GM18909 (cell line): Measurements from ENCODE around the gene WFDC9.
"Not testable (repeated sequence)": the region's sequence is repeated elsewhere in the genome, so short reads cannot be mapped to it uniquely, and the experiment has no call there.

Experiments
- ATAC-seq: cut with Tn5 transposase; IDR thresholded peaks from one replicate; pipeline ENCODE4 v1.9.1; 2021; ENCODE audit warnings: mild to moderate bottlenecking; ENCODE audit not compliant: unreplicated experiment, poor library complexity

Gene WFDC9

DNA sequence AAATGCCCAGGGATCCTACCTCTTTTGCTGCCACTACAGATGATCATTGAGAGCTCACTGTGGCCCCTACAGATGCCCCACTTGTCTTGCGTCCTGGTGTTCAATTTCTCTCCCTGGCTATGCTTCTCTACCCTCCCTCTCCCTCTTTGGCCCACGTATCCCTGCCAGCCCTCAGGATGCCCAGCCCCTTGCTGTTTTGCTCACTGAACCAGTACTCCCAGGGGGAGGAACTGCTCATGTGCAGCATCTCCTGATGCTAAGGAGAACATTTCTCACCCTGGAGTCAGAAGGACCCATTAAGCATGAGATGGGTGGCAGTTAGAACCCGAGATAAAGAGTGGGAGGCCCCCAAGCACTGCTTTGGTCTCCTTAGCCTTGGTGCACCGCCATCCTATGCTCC lies at the start of gene WFDC9:
Gene WFDC9 (minus strand): TSS at position 101 of the 400 bp plus-strand sequence. CDS start 21,103 bp downstream, outside the sequence.
- ATAC-seq, result no peak

DNA sequence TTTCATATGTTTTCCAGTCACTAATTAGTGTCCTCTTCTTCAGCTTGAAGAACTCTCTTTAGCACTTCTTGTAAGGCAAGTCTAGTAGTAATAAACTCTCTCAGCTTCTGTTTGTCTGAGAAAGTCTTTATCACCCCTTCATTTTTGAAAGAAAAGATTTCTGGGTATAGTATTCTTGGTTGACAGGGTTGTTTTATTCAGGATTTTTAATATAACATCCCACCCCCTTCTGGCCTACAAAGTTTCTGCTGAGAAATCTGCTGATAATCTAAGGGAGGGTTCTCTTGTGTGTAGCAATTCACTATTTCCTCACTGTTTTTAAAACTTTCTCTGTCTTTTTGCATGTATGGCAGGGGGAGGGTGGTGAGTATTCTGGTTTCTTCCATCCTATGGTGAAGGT lies 48.6 kb upstream of the WFDC9 start:
- ATAC-seq, result no peak

DNA sequence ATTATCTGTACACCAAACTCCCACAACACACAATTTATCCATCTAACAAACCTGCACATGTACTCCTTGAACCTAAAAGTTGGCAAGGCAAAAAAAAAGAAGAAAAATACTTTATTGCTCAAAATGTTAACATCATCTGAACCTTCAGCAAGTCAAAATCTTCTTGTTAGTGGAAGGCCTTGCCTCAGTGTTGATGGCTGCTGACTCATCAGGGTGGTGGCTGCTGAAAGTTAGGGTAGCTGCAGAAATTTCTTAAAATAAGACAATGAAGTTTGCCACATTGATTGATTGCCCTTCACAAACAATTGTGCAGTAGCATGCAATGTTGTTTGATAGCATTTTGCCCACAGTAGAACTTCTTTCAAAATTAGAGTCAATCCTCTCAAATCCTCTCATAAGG lies 41.7 kb upstream of the WFDC9 start:
- no peak for ATAC-seq

DNA sequence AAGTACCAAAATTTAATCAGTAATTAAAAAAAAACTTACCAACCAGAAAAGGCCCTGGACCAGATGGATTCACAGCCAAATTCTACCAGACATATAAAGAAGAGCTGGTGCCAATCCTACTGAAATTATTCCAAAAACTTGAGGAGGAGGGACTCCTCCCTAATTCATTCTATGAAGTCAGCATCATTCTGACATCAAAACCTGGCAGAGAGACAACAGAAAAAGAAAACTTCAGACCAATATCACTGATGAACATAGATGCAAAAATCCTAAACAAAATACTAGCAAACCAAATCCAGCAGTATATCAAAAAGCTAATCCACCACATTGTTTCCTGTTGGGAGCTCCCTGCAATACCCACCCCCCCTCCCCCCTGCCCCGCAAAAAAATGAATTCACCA lies 39.1 kb upstream of the WFDC9 start, which contains the start of gene WFDC11:
Gene WFDC11 (minus strand): TSS at position 101 of the 400 bp plus-strand sequence. CDS start 19,639 bp downstream, outside the sequence.
- no peak for ATAC-seq

DNA sequence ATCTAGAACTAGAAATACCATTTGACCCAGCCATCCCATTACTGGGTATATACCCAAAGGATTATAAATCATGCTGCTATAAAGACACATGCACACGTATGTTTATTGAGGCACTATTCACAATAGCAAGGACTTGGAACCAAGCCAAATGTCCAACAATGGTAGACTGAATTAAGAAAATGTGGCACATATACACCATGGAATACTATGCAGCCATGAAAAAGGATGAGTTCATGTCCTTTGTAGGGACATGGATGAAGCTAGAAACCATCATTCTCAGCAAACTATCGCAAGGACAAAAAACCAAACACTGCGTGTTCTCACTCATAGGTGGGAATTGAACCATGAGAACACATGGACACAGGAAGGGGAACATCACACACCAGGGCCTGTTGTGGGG lies 26.0 kb upstream of the WFDC9 start:
- ATAC-seq, result not testable (repeated sequence)

DNA sequence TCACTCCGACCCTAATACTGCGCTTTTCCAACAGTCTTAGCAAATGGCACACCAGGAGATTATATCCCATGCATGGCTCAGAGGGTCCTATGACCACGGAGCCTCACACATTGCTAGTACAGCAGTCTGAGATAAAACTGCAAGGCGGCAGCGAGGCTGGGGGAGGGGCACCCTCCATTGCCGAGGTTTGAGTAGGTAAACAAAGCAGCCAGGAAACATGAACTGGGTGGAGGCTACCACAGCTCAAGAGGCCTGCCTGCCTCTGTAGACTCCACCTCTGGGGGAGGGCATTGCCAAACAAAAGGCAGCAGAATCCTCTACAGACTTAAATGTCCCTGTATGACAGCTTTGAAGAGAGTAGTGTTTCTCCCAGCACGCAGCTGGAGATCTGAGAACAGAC lies 20.6 kb upstream of the WFDC9 start:
- not testable (repeated sequence) for ATAC-seq

DNA sequence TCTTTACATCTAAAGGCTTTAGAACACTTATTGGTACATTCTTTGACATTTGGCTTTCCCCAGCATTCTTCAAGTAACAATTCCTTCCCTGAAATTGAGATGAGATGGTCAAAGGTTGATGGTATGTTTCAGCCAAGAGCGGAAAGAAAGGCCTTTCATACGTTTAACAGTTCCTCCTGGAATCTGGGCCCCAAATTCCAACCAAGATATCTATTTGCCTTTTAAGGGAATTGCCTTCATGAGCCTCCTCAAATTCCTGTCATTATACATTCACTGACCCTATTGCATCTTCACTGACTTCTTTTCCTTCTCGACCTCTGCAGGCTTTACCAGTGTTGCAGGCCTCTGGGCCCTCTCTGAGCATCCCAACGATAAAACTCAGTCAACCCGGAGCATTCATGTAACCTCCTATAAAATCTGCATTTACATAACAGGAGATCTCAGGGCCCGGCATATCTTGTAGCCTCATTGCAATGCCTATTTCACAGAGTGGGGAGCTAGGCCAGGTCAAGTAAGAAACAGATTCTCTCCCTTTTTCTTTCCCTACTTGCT lies 18.3 kb upstream of the WFDC9 start:
- no peak for ATAC-seq

DNA sequence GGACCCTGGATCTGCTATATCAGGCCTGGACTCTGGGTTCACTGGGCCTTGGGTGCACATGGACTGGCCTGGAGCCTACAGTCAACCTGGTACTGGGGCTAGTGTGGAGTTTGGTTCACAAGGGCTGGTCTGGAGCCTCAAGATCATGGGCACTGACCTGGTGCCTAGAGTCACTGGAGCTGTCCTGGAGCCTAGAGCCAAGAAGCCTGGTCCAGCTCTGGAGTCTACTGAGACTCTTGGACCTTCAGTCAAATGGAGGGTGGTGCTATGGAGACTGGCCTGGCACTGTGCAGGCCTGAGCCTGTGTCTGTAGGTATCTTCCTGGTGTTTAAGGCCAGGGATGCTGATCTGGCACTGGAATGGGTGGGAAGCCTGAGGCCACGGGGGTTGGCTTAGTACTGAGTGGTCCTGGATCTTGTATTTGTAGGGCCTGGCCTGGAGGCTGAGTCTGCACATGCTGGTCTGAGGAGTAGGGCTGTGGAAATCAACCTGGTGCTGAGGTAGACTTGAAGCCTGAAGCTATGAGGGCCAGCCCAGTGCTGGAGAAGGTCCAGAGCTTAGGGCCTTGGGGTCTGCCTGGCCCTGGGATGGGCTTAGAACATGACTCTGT lies 16.5 kb upstream of the WFDC9 start:
- ATAC-seq, result no peak

DNA sequence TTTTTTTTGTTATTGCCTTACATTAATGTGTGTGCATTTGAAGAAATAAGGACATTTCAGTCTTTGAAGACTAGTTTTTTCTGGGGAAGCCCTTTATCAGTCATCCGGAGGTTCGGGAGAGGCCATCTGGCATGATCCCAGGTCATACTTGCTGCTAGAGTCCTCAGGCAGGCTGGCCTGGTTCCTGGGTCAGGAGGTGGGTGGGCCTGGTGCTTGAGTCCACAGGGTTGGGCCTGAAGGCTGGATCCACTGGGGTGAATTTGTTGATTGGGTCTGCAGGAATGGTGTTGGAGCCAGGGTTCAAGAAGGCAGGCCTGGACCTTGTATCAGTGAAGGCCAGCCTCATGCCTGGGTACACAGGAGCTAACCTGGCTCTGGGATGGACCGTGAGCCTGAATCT lies 15.8 kb upstream of the WFDC9 start:
- ATAC-seq, result no peak

DNA sequence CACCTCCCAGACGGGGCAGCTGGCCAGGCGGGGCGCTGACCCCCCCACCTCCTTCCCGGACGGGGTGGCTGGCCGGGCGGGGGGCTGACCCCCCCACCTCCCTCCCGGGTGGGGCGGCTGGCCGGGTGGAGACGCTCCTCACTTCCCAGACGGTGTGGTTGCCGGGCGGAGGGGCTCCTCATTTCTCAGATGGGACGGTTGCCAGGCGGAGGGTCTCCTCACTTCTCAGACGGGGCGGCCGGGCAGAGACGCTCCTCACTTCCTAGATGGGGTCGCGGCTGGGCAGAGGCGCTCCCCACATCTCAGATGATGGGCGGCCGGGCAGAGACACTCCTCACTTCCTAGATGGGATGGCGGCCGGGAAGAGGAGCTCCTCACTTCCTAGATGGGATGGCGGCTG lies 14.8 kb upstream of the WFDC9 start:
- not testable (repeated sequence) for ATAC-seq

DNA sequence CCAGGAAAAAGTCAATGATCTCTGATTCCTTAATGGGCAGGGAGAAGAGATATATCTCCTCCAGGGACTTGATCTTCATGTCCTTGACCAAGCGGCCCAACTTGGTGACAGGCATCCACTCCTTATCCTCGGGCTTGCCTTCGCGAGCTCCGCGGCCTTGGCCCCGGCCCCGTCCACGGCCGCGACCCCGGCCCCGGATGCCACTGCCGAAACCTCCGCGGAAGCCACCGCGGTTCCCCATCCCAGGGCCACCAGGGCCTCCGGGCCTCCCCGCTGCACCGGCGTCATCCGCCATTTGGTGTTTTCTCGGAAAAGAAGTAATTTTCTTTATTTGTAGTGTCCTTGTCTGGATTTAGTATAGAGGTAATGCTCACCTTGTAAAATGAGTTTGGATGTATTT lies 10.0 kb upstream of the WFDC9 start:
- ATAC-seq, result not testable (repeated sequence)

DNA sequence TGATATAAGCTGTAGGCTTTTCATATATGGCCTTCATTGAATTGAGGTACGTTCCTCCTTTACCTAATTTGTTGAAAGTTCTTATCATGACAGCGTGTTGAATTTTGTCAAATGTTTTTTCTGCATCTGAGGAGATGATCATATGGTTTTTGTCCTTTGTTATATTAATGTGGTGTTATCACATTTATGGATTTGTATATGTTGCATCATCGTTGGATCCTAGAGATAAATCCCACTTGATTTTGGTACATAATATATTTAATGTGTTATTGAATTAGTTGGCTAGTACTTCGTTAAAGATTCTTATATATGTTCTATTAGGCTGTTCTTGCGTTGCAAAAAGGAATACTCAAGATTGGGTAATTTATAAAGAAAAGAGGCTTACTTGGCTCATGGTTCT lies 8.6 kb upstream of the WFDC9 start:
- no peak for ATAC-seq

DNA sequence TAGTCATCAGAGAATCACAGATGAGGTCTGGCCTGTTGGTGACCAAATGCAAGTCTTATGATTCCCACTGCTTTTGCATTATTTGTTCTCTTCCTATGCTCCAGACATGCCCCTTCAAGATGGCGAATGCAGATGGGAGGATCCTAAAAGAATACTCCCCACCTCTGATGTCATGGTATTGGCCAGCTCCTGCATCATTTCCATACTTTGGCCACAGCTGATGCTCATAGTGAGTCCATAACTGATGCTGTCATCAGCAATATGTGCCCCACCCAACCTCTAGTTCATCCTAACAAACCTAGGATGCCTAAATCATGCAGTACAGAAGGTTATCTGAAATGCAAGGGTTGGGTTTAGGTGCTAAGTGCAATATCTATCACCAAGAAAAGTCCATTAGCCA lies 5.4 kb upstream of the WFDC9 start:
- no peak for ATAC-seq

DNA sequence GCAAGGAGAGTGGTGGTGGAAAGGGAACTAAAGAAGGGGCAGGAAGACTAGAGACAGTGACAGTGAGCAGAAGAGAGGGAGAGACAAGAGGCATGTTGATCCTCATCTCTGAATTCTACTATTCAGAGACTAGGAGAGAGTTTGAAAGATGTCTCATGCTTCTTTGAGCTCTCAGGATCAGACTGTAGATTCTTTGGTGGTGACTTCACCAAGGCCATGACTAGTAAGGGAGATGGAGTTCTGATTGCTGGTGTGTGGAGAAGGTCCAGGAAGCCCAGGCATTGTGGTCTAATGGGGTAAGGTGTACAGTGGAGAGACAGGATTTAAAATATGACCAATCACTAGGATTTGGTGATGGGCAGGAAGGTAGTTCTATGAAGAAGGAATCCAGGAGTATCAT lies 713 bp downstream of the WFDC9 start:
- no peak for ATAC-seq

DNA sequence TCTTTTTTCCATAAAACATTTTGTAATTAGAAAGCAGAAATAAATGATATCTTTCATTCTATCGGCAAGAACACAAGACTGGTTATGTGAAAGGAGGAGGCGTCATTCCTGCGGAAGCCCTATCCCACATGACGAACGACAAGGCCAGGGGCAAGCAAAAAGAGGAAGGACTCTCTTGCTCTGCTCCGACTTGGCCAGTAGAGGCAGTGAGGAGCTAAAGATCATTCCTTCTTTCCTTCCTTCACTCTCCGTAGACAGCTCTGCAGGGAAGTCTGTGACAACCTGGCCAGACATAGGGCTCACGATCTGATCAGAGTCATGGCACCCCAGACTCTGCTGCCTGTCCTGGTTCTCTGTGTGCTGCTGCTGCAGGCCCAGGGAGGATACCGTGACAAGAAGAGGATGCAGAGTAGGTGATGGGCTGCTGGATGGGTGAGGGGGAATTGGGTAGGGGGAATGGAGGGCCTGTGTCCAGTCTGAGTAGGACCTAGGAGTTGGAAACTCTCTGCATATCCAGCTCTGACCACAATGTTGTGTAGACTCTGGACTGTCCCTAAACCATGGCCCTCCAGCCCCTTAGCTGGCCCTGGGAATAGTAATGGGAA lies 1.5 kb downstream of the WFDC9 start, which contains the start of gene WFDC10A:
Gene WFDC10A (plus strand): TSS at position 244 of the 605 bp plus-strand sequence. CDS start 75 bp downstream, at position 319.
- no peak for ATAC-seq

DNA sequence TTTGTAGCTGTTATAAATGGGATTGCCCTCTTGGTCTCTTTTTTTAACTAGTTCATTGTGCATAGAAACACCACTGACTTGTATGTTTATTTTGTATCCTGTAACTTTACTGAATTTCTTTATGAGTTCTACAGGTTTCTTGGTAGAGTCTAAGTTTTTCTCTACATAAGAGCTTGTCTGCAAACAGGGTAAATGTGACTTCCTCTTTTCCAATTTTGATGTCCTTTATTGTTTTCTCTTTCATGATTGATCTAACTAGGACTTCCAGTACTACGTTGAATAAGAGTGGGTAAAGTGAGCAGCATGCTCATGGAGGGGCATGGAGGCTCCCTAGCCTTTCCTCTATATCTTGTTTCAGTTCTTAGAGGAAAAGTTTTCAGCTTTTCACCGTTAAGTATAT lies 4.5 kb downstream of the WFDC9 start:
- ATAC-seq, result no peak

DNA sequence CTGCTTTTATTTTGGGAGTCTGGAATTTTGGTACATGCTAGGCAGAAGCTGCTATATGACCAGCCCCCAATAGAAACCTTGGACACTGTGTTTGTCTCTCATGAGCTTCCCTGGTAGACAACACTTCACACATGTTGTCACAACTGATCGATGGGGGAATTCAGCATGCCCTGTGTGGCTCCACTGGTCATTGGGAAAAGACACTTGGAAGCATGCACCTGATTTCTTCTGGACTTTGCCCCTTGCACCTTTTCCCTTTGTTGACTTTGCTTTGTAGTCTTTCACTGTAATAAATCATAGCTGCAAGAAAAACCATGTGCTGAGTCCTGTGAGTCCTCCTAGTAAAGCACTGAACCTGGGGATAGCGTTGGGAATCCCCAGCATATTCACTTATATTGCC lies 9.5 kb downstream of the WFDC9 start:
- ATAC-seq, result no peak

DNA sequence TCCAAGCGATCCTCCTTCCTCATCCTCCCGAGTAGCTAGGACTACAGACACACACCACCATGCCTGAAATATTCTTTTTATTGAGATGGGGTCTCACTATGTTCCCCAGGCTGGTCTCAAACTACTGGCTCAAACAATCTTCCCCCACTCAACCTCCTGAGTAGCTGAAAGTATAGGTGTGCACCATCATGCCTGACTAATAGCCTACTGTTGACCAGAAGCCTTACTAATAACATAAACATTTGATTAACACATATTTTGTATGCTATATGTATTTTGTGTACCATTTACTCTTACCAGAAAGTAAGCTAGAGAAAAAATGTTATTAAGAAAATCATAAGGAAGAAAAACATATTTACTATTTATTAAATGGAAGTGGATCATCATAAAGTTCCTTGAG lies 13.5 kb downstream of the WFDC9 start:
- no peak for ATAC-seq

DNA sequence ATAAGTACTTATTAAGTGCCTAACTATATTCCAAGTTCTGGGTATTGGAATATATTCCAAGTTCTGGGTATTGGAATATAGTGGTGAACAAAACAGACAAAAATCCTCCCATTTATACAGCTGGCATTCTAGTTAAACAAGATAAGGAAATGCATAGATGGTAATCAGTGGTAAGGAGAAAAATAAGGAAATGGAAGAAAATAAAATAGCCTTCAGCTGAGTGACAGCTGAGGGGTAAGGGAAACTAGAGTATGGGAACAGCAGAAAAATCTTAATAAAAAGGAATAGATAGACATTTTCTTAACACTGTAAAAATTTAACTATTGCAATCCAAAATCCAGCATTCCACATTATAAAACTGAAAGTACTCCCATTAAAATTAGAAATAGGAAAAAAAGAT lies 18.8 kb downstream of the WFDC9 start:
- no peak for ATAC-seq

DNA sequence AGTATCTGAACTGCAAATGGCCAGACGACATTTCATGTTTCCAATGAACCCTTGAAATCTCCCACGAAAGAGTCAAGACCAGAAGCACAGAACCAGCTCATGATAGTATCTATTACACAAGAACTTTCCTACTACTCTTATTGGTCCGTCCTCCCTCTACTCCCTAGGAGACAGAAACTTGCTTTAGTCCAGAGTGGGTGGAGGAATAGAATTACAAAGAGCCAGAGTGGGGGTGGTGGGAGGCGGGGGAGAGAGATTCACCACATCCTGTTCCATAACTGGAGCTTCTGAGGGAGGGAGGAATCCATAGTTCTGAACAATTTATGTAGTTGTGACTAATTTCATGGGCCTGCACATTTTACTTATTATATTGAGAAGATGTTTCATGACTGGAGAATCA lies 20.0 kb downstream of the WFDC9 start:
- ATAC-seq, result no peak

DNA sequence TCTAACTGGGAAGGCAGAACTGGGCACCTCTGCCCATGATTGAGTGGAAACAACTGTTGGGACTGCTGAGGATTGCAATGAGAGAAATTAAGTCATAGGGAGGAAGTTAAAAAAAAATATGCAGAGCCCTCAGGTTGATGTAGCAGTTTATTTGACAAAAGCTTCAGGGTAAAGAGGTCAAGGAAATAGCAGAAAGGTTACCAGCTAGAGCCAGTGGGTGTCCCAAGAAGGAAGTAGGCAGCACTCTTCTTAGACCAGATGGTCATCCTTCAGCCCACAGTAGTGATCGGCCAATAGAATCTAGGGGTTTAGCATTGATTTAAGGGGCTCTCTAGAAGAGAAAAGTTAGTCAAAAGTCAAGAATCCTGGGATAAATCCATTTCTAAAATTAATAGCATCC lies 23.3 kb downstream of the WFDC9 start:
- ATAC-seq, result no peak

DNA sequence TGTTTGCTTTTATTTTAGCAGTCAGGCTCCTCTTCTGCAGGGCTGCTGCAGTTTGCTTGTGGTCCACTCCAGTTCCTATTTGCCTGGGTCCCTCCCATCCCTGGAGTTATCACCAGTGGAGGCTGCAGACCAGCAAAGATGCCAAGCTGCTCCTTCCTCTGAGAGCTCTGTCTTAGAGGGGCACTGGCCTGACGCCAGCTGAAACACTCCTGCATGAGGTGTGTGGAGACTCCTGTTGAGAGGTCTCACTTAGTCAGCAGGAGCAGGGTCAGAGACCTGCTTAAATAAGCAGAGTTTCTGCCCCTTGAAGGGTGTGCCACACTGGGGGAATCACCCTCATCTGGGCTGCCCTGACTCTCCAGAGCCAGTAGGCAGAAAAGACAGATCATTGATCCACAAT lies 35.8 kb downstream of the WFDC9 start:
- no peak for ATAC-seq
